ENCODE results near the gene NUP98. TPM values are rescaled to one million over a fixed set of nuclear protein-coding genes. Genes with fewer than 3 reads are reported as not detected.
A peak's percentile ranks its signal among the peaks of the same experiment; 100 is the strongest.

Gene NUP98
- total and polyA plus RNA-seq, 10 of the 15 experiments (the other 5 are each of a cell fraction or from before 2014, with no cell fraction given), result 21.7 to 108 (median 78.9) TPM

DNA sequence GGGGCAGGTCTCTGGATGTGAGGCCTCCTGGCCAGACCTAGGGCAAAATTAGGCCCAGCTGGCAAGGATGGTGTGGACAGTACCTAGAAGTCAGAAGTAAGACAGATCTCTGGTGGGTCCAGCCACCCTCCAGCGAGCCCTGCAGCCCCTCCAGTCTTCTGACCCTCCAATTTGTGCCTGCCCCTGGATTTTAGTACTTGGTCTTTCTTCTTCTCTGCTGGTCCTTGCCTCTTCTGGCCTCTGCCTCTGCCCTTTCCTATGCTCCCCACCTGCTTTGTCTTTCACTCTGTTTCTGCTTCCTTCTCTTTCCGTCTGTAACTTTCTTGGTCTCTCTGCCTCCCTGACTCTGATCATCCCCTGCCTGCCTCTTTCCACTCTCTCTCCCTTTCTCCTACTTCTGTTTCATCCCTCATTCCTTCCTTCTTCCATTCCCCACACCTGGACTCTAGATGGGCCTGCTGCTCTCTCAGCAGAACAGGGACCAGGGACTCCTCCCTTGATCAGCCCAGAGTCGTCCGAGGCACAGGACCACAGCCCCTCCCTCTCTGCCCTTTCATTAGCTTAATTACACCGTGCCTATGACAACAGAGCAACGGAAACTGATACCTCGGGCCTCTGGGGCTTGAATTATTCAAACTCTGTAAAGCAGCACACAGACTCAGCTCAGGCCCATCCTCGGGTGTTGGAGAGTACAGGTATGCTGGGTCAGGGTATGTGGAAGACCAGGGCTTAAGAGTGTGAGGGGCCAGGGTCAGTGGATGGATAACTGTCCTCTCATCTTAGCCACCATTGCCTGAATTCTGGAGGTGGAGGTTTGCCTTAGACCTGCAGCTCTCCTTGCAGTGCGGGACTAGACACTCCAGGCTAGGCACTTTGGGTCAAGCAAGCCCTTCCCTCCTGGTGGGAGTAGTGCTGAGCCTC lies 125.8 kb downstream of the NUP98 start, which contains the start of gene CHRNA10:
CHRNA10 (minus strand) TSS at position 51 of the 921 bp plus-strand sequence. CDS start 72 bp downstream, outside the sequence.
- in situ Hi-C loops (cut with MboI) (no loop called here), intact Hi-C loops (cut with micrococcal nuclease; ENCODE audit: unreplicated experiment) (no loop called here)
- Histone ChIP-seq H3K4me1 (ENCODE audit: control insufficient read depth, insufficient read depth, low read length) (no peaks in the 10 kb centered on the region), H4K20me1 (ENCODE audit: control insufficient read depth, insufficient read depth) (no peaks in the 10 kb centered on the region), H3K9me3 (replicated peaks; ENCODE audit: control insufficient read depth, insufficient read depth, low read length) (no peaks in the 10 kb centered on the region), H3K27me3 (replicated peaks in 1 of 2; ENCODE audit: control insufficient read depth in 2 of 2, insufficient read depth in 2 of 2, low read length in 1 of 2) (no peaks in the 10 kb centered on the region), H3K79me2 (ENCODE audit: control insufficient read depth, insufficient read depth, low read length) (no peaks in the 10 kb centered on the region), H3K4me2 (ENCODE audit: control insufficient read depth, insufficient read depth) (no peak within 1 kb of the TSS), H3K36me3 (ENCODE audit: control insufficient read depth in 2 of 2, insufficient read depth in 2 of 2, low read length in 1 of 2) (peaks cover 18 to 31% of the 10 kb centered on the region in 2 experiments), H3K27ac (ENCODE audit: control insufficient read depth, insufficient read depth) (no peak within 1 kb of the TSS), H3K9ac (ENCODE audit: control insufficient read depth, insufficient read depth, low read length) (no peak within 1 kb of the TSS), H2AFZ (ENCODE audit: control insufficient read depth, low read depth, low read length) (no peak within 1 kb of the TSS), H3K4me3 (no peak within 1 kb of the TSS)
- DNase-seq (ENCODE audit: low read depth, low spot score) (no peak), ATAC-seq (no peak), FAIRE-seq (no peak)
- ChIA-PET SMC1A (ENCODE audit: uncharacterized antibody, unreplicated experiment) (no interaction called here), CTCF (no interaction called here), POLR2A (no interaction called here), RAD21 (ENCODE audit: unreplicated experiment) (no interaction called here)
- TF ChIP-seq DPF2 (IDR thresholded peaks at IDR 0.05), result no peak
- no peak for TF ChIP-seq PML (IDR thresholded peaks at IDR 0.05; ENCODE audit: low read length)
- WGBS (ENCODE audit: insufficient coverage, insufficient replicate concordance, low lambda C conversion rate, missing lambda C conversion rate), result 71% methylated on average over 9 of the region's 9 CpGs
- BruUV-seq (replicated peaks), result no TSS peak

DNA sequence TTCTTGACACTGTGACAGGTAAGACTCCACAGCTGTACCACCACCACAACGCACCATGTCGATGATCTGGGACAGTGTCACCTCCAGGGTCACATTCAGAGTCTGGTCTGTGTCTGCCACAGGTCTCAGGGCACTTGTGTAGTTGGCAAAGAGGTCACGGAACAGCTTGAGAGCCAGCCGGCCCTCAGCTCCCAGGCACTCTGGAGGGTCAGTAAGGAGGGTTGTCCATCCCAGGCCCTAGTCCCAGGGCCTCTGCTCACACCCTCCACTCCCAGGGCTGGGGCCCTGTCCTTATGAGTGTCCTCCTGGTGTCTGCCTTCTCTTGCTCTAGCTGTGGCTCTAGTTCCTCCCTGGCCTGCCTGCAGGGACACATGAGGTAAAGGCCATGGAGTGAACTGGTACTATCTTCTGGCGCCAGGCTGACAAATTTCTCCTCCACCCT lies 127.6 kb downstream of the NUP98 start:
- ChIA-PET CTCF (no interaction called here), POLR2A (no interaction called here), RAD21 (ENCODE audit: unreplicated experiment) (no interaction called here), SMC1A (ENCODE audit: uncharacterized antibody, unreplicated experiment) (no interaction called here)
- Histone ChIP-seq H4K20me1 (ENCODE audit: control insufficient read depth, insufficient read depth) (no peaks in the 10 kb centered on the region), H3K27me3 (replicated peaks in 1 of 2; ENCODE audit: control insufficient read depth in 2 of 2, insufficient read depth in 2 of 2, low read length in 1 of 2) (no peaks in the 10 kb centered on the region), H3K9ac (ENCODE audit: control insufficient read depth, insufficient read depth, low read length) (no peak overlapping the region), H3K79me2 (ENCODE audit: control insufficient read depth, insufficient read depth, low read length) (no peaks in the 10 kb centered on the region), H3K4me2 (ENCODE audit: control insufficient read depth, insufficient read depth) (no peak overlapping the region), H3K9me3 (replicated peaks; ENCODE audit: control insufficient read depth, insufficient read depth, low read length) (no peaks in the 10 kb centered on the region), H3K4me1 (ENCODE audit: control insufficient read depth, insufficient read depth, low read length) (no peaks in the 10 kb centered on the region), H3K4me3 (no peak overlapping the region), H2AFZ (ENCODE audit: control insufficient read depth, low read depth, low read length) (no peak overlapping the region), H3K36me3 (ENCODE audit: control insufficient read depth in 2 of 2, insufficient read depth in 2 of 2, low read length in 1 of 2) (peaks cover 9 to 18% of the 10 kb centered on the region in 2 experiments), H3K27ac (ENCODE audit: control insufficient read depth, insufficient read depth) (no peak overlapping the region)
- ATAC-seq (peak; percentile 35; the same call in 2 of the 3 replicates), FAIRE-seq (no peak), DNase-seq (ENCODE audit: low read depth, low spot score) (no peak)
- intact Hi-C loops (cut with micrococcal nuclease; ENCODE audit: unreplicated experiment), result no loop called here
- in situ Hi-C loops (cut with MboI), result no loop called here
- WGBS (ENCODE audit: insufficient coverage, insufficient replicate concordance, low lambda C conversion rate, missing lambda C conversion rate), result 96% methylated on average over 5 of the region's 5 CpGs
- no TSS peak for BruUV-seq (replicated peaks)
- TF ChIP-seq ZNF207 (IDR thresholded peaks at IDR 0.05; ENCODE audit: borderline replicate concordance) (no peak), RCOR1 (conservative IDR thresholded peaks at IDR 0.05; ENCODE audit: low read depth, low read length) (no peak)
- TF ChIP-seq, protein P1, sequence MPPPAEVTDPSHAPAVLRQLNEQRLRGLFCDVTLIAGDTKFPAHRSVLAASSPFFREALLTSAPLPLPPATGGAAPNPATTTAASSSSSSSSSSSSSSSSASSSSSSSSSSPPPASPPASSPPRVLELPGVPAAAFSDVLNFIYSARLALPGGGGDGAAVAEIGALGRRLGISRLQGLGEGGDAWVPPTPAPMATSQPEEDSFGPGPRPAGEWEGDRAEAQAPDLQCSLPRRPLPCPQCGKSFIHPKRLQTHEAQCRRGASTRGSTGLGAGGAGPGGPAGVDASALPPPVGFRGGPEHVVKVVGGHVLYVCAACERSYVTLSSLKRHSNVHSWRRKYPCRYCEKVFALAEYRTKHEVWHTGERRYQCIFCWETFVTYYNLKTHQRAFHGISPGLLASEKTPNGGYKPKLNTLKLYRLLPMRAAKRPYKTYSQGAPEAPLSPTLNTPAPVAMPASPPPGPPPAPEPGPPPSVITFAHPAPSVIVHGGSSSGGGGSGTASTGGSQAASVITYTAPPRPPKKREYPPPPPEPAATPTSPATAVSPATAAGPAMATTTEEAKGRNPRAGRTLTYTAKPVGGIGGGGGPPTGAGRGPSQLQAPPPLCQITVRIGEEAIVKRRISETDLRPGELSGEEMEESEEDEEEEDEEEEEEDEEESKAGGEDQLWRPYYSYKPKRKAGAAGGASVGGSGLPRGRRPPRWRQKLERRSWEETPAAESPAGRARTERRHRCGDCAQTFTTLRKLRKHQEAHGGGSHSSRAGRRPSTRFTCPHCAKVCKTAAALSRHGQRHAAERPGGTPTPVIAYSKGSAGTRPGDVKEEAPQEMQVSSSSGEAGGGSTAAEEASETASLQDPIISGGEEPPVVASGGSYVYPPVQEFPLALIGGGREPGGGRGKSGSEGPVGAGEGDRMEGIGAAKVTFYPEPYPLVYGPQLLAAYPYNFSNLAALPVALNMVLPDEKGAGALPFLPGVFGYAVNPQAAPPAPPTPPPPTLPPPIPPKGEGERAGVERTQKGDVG (CRISPR knock-in tag; IDR thresholded peaks at IDR 0.05), result no peak
- TF ChIP-seq, protein P2, sequence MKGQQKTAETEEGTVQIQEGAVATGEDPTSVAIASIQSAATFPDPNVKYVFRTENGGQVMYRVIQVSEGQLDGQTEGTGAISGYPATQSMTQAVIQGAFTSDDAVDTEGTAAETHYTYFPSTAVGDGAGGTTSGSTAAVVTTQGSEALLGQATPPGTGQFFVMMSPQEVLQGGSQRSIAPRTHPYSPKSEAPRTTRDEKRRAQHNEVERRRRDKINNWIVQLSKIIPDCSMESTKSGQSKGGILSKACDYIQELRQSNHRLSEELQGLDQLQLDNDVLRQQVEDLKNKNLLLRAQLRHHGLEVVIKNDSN (IDR thresholded peaks at IDR 0.05; ENCODE audit: borderline replicate concordance, extremely low read length, insufficient read depth, low read depth, low read length), result no peak
- TF ChIP-seq, protein P3, sequence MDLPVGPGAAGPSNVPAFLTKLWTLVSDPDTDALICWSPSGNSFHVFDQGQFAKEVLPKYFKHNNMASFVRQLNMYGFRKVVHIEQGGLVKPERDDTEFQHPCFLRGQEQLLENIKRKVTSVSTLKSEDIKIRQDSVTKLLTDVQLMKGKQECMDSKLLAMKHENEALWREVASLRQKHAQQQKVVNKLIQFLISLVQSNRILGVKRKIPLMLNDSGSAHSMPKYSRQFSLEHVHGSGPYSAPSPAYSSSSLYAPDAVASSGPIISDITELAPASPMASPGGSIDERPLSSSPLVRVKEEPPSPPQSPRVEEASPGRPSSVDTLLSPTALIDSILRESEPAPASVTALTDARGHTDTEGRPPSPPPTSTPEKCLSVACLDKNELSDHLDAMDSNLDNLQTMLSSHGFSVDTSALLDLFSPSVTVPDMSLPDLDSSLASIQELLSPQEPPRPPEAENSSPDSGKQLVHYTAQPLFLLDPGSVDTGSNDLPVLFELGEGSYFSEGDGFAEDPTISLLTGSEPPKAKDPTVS (IDR thresholded peaks at IDR 0.05; ENCODE audit: low read depth, low read length), result no peak
- TF ChIP-seq, protein P4, sequence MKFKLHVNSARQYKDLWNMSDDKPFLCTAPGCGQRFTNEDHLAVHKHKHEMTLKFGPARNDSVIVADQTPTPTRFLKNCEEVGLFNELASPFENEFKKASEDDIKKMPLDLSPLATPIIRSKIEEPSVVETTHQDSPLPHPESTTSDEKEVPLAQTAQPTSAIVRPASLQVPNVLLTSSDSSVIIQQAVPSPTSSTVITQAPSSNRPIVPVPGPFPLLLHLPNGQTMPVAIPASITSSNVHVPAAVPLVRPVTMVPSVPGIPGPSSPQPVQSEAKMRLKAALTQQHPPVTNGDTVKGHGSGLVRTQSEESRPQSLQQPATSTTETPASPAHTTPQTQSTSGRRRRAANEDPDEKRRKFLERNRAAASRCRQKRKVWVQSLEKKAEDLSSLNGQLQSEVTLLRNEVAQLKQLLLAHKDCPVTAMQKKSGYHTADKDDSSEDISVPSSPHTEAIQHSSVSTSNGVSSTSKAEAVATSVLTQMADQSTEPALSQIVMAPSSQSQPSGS (IDR thresholded peaks at IDR 0.05; ENCODE audit: low read length), result no peak

Data from GM12878 (cell line).